NT2/D1 (cell line): ENCODE measurements around the gene PKN1.
"Not testable (repeated sequence)": the region's sequence is repeated elsewhere in the genome, so short reads cannot be mapped to it uniquely, and the experiment has no call there.

ENCODE experiments used
- DNase-seq: peaks from one replicate; pipeline ENCODE4 v3.0.0-alpha.2; 2011; ENCODE audit warnings: low read depth, low spot score
- H3K27me3 ChIP-seq: 2 replicates; pipeline ENCODE4 v1.6.0; 2011; ENCODE audit warnings: mild to moderate bottlenecking; ENCODE audit not compliant: insufficient read length, insufficient read depth
- H3K36me3 ChIP-seq: 2 replicates; pipeline ENCODE4 v1.6.1; 2011; ENCODE audit warnings: mild to moderate bottlenecking, low read length, mixed read lengths; ENCODE audit not compliant: insufficient read depth, insufficient read length
- H3K4me1 ChIP-seq: 2 replicates; pipeline ENCODE4 v1.5.1; 2011; ENCODE audit not compliant: insufficient read depth, insufficient read length
- H3K4me3 ChIP-seq: 2 replicates; pipeline ENCODE4 v1.5.1; 2011; ENCODE audit warnings: low read depth; ENCODE audit not compliant: insufficient read length
- H3K9ac ChIP-seq: 2 replicates; pipeline ENCODE4 v1.6.0; 2011; ENCODE audit warnings: low read depth; ENCODE audit not compliant: insufficient read length
- H3K9me3 ChIP-seq: 2 replicates; pipeline ENCODE4 v1.5.1; 2011; ENCODE audit warnings: mild to moderate bottlenecking, low read length; ENCODE audit not compliant: insufficient read depth
- SUZ12 ChIP-seq: IDR thresholded peaks from 2 replicates; pipeline ENCODE4 v1.6.1; 2011; ENCODE audit not compliant: insufficient read length, insufficient read depth; ENCODE audit errors: extremely low read depth
- YY1 ChIP-seq: IDR thresholded peaks from 2 replicates; pipeline ENCODE4 v1.6.1; 2011; ENCODE audit not compliant: insufficient read length, insufficient read depth
- ZNF274 ChIP-seq: IDR thresholded peaks from 2 replicates; pipeline ENCODE4 v1.6.1; 2011; ENCODE audit warnings: mild to moderate bottlenecking, low read depth, low read length

The PKN1 gene

GRCh38 chr19:14402332-14403144 lies 30.6 kb upstream of the PKN1 start:
- no peak for DNase-seq
- H3K27me3 ChIP-seq = no peaks in the 10 kb centered on the region
- H3K9ac ChIP-seq = no peak overlapping the region
- H3K9me3 ChIP-seq = no peaks in the 10 kb centered on the region
- H3K4me1 ChIP-seq = peaks cover 10% of the 10 kb centered on the region
- H3K4me3 ChIP-seq = no peak overlapping the region
- peaks cover 27% of the 10 kb centered on the region for H3K36me3 ChIP-seq
- TF ChIP-seq YY1 (no peak), SUZ12 (no peak), ZNF274 (no peak)

- Histone ChIP-seq H3K4me1 (peaks cover 10% of the 10 kb centered on the region), H3K36me3 (peaks cover 33% of the 10 kb centered on the region)
- H3K4me3 ChIP-seq, H3K9me3 ChIP-seq, DNase-seq, H3K9ac ChIP-seq, H3K27me3 ChIP-seq: not testable (repeated sequence)
Observed at GRCh38 chr19:14403145-14403930, 29.8 kb upstream of the PKN1 start.

- DNase-seq = no peak
- H3K27me3 ChIP-seq = no peaks in the 10 kb centered on the region
- H3K9ac ChIP-seq = no peak overlapping the region
- no peak for TF ChIP-seq SUZ12
- no peak for TF ChIP-seq ZNF274
- TF ChIP-seq YY1 = no peak
- no peak overlapping the region for H3K4me3 ChIP-seq
- no peaks in the 10 kb centered on the region for H3K9me3 ChIP-seq
- H3K4me1 ChIP-seq = peaks cover 10% of the 10 kb centered on the region
- H3K36me3 ChIP-seq = peaks cover 42% of the 10 kb centered on the region
Observed at GRCh38 chr19:14404312-14404711, 28.8 kb upstream of the PKN1 start.

- Histone ChIP-seq H3K36me3 (peaks cover 53% of the 10 kb centered on the region), H3K4me3 (peak overlapping the region; percentile 31), H3K9me3 (no peaks in the 10 kb centered on the region), H3K27me3 (no peaks in the 10 kb centered on the region), H3K9ac (peak overlapping the region; percentile 84), H3K4me1 (peaks cover 10% of the 10 kb centered on the region)
- no peak for DNase-seq
- no peak for TF ChIP-seq ZNF274
Observed at GRCh38 chr19:14405380-14405757, 27.7 kb upstream of the PKN1 start.

GRCh38 chr19:14405758-14406644 lies 27.1 kb upstream of the PKN1 start:
- peak overlapping the region; percentile 84 for H3K9ac ChIP-seq
- DNase-seq = peak; percentile 97
- TF ChIP-seq SUZ12 (no peak), ZNF274 (no peak), YY1 (no peak)
- H3K36me3 ChIP-seq = peaks cover 59% of the 10 kb centered on the region
- H3K27me3 ChIP-seq = no peaks in the 10 kb centered on the region
- H3K4me3 ChIP-seq = peak overlapping the region; percentile 31
- H3K9me3 ChIP-seq = no peaks in the 10 kb centered on the region
- H3K4me1 ChIP-seq = peaks cover 10% of the 10 kb centered on the region

GRCh38 chr19:14406645-14407401 lies 26.3 kb upstream of the PKN1 start:
- Histone ChIP-seq H3K4me1 (peaks cover 12% of the 10 kb centered on the region), H3K36me3 (peaks cover 62% of the 10 kb centered on the region), H3K27me3 (no peaks in the 10 kb centered on the region), H3K4me3 (no peak overlapping the region), H3K9ac (peak overlapping the region; percentile 74), H3K9me3 (no peaks in the 10 kb centered on the region)
- TF ChIP-seq YY1 = no peak
- no peak for TF ChIP-seq ZNF274
- no peak for TF ChIP-seq SUZ12
- DNase-seq = no peak
